Measurements from ENCODE around the gene GATAD2A. TPM values are rescaled to one million over a fixed set of nuclear protein-coding genes. Genes with fewer than 3 reads are reported as not detected.
A peak's percentile ranks its signal among the peaks of the same experiment; 100 is the strongest.
"Not testable (repeated sequence)": the region's sequence is repeated elsewhere in the genome, so short reads cannot be mapped to it uniquely, and the experiment has no call there.

GATAD2A gene
- total and polyA plus RNA-seq, 4 donors, result 14.2 to 44.1 (median 35.0) TPM

DNA sequence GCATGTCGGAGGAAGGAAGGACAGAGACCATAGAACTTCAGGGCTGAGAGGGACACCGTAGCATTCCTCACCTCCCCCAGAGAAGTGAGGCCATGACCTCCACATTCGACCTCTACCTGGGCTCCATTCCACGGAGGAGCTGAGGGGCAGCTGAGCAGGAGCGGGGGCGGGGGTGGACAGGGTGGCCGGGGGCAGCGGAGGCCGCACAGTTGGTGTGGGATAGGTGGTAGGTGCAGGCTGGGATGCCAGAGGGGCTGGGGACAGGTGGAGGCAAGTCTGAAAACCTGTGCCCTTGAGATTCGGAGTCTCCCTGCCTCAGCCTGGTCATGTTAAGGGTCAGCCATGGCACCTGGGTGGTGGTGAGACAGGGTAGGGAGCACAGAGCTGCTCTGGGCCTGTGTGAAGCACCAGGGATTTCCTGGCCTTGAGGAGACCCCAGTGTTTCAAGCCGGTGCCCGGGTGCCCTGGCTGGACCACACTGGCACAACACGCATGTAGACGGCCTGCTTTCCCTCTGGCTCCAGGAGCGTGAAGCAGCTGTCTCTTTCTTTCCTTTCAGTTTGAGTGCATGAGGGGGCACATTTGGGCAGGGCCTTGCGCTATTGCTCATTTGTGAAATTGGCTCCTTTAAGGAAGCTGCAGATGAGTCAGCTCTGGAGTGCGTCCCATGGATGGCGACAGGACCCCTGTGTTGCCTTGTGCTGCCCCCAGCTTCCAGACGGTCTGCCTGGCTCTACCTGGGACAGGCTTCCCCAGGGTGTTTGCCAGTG is 58.1 kb downstream of the GATAD2A start:
- Histone ChIP-seq H3K36me3 (ENCODE audit: control insufficient read depth, insufficient read depth, low read length) (peaks cover 16% of the 10 kb centered on the region), H3K27me3 (ENCODE audit: control insufficient read depth, insufficient read depth, low read length) (no peaks in the 10 kb centered on the region), H3K27ac (ENCODE audit: low read depth, low read length) (peak overlapping the region; percentile 49), H3K4me3 (ENCODE audit: low read depth, low read length) (no peak overlapping the region), H3K4me1 (ENCODE audit: control insufficient read depth, insufficient read depth, low read length) (peaks cover 60% of the 10 kb centered on the region), H3K9me3 (ENCODE audit: control insufficient read depth, insufficient read depth, low read length) (peaks cover 11% of the 10 kb centered on the region)
- 53% methylated on average over 14 of the region's 19 CpGs for WGBS (ENCODE audit: insufficient coverage)
- peak in 2 of 6 donors; percentile 52 to 55 for DNase-seq (ENCODE audit: low read depth in 4 of 6, low spot score in 6 of 6)

GRCh38 chr19:19464339-19465098 is 59.0 kb downstream of the GATAD2A start:
- H3K27ac ChIP-seq (ENCODE audit: low read depth, low read length), result peak overlapping the region; percentile 49
- no peak overlapping the region for H3K4me3 ChIP-seq (ENCODE audit: low read depth, low read length)
- peak in 5 of 6 donors; percentile 48 to 95 (median 69) for DNase-seq (ENCODE audit: low read depth in 4 of 6, low spot score in 6 of 6)
- peaks cover 55% of the 10 kb centered on the region for H3K4me1 ChIP-seq (ENCODE audit: control insufficient read depth, insufficient read depth, low read length)
- 23% methylated on average over 11 of the region's 13 CpGs for WGBS (ENCODE audit: insufficient coverage)
- no peaks in the 10 kb centered on the region for H3K27me3 ChIP-seq (ENCODE audit: control insufficient read depth, insufficient read depth, low read length)
- peaks cover 16% of the 10 kb centered on the region for H3K36me3 ChIP-seq (ENCODE audit: control insufficient read depth, insufficient read depth, low read length)
- peaks cover 11% of the 10 kb centered on the region for H3K9me3 ChIP-seq (ENCODE audit: control insufficient read depth, insufficient read depth, low read length)

DNA sequence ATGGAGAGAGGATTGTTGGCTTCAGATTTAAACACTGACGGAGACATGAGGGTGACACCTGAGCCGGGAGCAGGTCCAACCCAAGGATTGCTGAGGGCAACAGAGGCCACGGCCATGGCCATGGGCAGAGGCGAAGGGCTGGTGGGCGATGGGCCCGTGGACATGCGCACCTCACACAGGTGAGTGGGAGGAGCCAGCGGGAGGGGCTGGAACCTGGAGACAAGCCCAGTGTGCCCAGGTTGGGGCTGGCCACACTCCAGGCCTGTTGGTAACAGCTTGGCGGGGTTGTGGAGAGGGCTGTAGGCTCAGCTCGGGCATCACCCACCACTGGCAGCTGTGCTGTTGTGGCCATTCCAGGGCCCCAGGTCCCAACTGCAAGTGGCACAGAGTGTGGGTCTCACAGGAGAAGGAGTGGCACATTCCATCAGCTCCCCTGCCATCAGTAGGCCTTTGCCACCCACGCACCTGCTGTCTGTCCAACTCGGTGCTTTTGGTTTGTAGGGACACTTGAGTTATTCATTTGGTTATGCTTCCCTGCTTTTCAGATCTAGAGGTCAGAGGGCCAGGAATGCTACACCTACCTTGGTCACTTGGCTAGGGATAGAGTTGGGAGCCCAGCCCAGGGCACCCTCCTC is 60.1 kb downstream of the GATAD2A start:
- WGBS (ENCODE audit: insufficient coverage), result 98% methylated on average over 12 of the region's 12 CpGs
- DNase-seq (ENCODE audit: low read depth in 4 of 6, low spot score in 6 of 6), result no peak
- H3K27ac ChIP-seq (ENCODE audit: low read depth, low read length), result no peak overlapping the region
- H3K27me3 ChIP-seq (ENCODE audit: control insufficient read depth, insufficient read depth, low read length), result no peaks in the 10 kb centered on the region
- peaks cover 11% of the 10 kb centered on the region for H3K9me3 ChIP-seq (ENCODE audit: control insufficient read depth, insufficient read depth, low read length)
- peaks cover 16% of the 10 kb centered on the region for H3K36me3 ChIP-seq (ENCODE audit: control insufficient read depth, insufficient read depth, low read length)
- H3K4me1 ChIP-seq (ENCODE audit: control insufficient read depth, insufficient read depth, low read length), result peaks cover 45% of the 10 kb centered on the region
- H3K4me3 ChIP-seq (ENCODE audit: low read depth, low read length), result no peak overlapping the region

GRCh38 chr19:19466201-19466600 is 60.7 kb downstream of the GATAD2A start:
- Histone ChIP-seq H3K36me3 (ENCODE audit: control insufficient read depth, insufficient read depth, low read length) (peaks cover 16% of the 10 kb centered on the region), H3K27ac (ENCODE audit: low read depth, low read length) (no peak overlapping the region), H3K27me3 (ENCODE audit: control insufficient read depth, insufficient read depth, low read length) (no peaks in the 10 kb centered on the region), H3K4me3 (ENCODE audit: low read depth, low read length) (no peak overlapping the region), H3K4me1 (ENCODE audit: control insufficient read depth, insufficient read depth, low read length) (peaks cover 38% of the 10 kb centered on the region), H3K9me3 (ENCODE audit: control insufficient read depth, insufficient read depth, low read length) (peaks cover 11% of the 10 kb centered on the region)
- DNase-seq (ENCODE audit: low read depth in 4 of 6, low spot score in 6 of 6), result no peak
- 96% methylated on average over 6 of the region's 6 CpGs for WGBS (ENCODE audit: insufficient coverage)

- 100% methylated on average over 1 of the region's 2 CpGs for WGBS (ENCODE audit: insufficient coverage)
- H3K9me3 ChIP-seq (ENCODE audit: control insufficient read depth, insufficient read depth, low read length), result peaks cover 11% of the 10 kb centered on the region
- no peak for DNase-seq (ENCODE audit: low read depth in 4 of 6, low spot score in 6 of 6)
- H3K27me3 ChIP-seq (ENCODE audit: control insufficient read depth, insufficient read depth, low read length), result no peaks in the 10 kb centered on the region
- peaks cover 15% of the 10 kb centered on the region for H3K4me1 ChIP-seq (ENCODE audit: control insufficient read depth, insufficient read depth, low read length)
- H3K36me3 ChIP-seq (ENCODE audit: control insufficient read depth, insufficient read depth, low read length), result peaks cover 16% of the 10 kb centered on the region
- H3K27ac ChIP-seq (ENCODE audit: low read depth, low read length), result no peak overlapping the region
- H3K4me3 ChIP-seq (ENCODE audit: low read depth, low read length), result no peak overlapping the region
These were observed 63.1 kb downstream of the GATAD2A start for GRCh38 chr19:19468424-19469050.

GRCh38 chr19:19470579-19470978 is 65.1 kb downstream of the GATAD2A start:
- no peak overlapping the region for H3K4me3 ChIP-seq (ENCODE audit: low read depth, low read length)
- WGBS (ENCODE audit: insufficient coverage), result 100% methylated on average over 1 of the region's 3 CpGs
- H3K27me3 ChIP-seq (ENCODE audit: control insufficient read depth, insufficient read depth, low read length), result no peaks in the 10 kb centered on the region
- H3K36me3 ChIP-seq (ENCODE audit: control insufficient read depth, insufficient read depth, low read length), result peaks cover 14% of the 10 kb centered on the region
- no peak for DNase-seq (ENCODE audit: low read depth in 4 of 6, low spot score in 6 of 6)
- H3K4me1 ChIP-seq (ENCODE audit: control insufficient read depth, insufficient read depth, low read length), result peaks cover 12% of the 10 kb centered on the region
- H3K9me3 ChIP-seq (ENCODE audit: control insufficient read depth, insufficient read depth, low read length), result peaks cover 11% of the 10 kb centered on the region
- H3K27ac ChIP-seq (ENCODE audit: low read depth, low read length), result no peak overlapping the region

DNA sequence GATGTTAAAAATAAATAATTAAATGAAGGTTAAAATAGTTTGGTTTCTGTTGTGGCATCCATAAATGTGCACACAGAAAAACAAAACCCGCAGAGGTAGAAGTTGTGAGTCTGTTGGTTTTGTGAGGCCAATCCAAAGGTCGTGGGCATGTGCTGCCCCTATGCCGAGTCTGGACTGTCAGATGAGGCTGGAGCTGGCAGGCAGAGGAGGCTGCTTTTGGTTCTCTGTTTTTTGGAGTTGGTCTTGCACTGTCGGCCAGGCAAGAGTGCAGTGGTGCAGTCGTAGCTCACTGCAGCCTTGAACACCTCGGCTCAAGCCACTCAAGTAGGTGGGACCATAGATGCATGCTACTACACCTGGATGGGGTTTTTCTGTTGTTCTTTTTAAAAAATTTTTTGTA is 66.2 kb downstream of the GATAD2A start:
- Histone ChIP-seq H3K4me1 (ENCODE audit: control insufficient read depth, insufficient read depth, low read length) (peaks cover 12% of the 10 kb centered on the region), H3K27ac (ENCODE audit: low read depth, low read length) (no peak overlapping the region), H3K27me3 (ENCODE audit: control insufficient read depth, insufficient read depth, low read length) (no peaks in the 10 kb centered on the region), H3K36me3 (ENCODE audit: control insufficient read depth, insufficient read depth, low read length) (peaks cover 6% of the 10 kb centered on the region), H3K9me3 (ENCODE audit: control insufficient read depth, insufficient read depth, low read length) (peaks cover 11% of the 10 kb centered on the region), H3K4me3 (ENCODE audit: low read depth, low read length) (no peak overlapping the region)
- 89% methylated on average over 6 of the region's 6 CpGs for WGBS (ENCODE audit: insufficient coverage)
- DNase-seq (ENCODE audit: low read depth in 4 of 6, low spot score in 6 of 6), result no peak

GRCh38 chr19:19472106-19472505 is 66.6 kb downstream of the GATAD2A start:
- Histone ChIP-seq H3K9me3 (ENCODE audit: control insufficient read depth, insufficient read depth, low read length) (peaks cover 11% of the 10 kb centered on the region), H3K4me1 (ENCODE audit: control insufficient read depth, insufficient read depth, low read length) (peaks cover 12% of the 10 kb centered on the region)
- H3K36me3 ChIP-seq (ENCODE audit: control insufficient read depth, insufficient read depth, low read length); H3K27me3 ChIP-seq (ENCODE audit: control insufficient read depth, insufficient read depth, low read length); H3K27ac ChIP-seq (ENCODE audit: low read depth, low read length); DNase-seq (ENCODE audit: low read depth in 4 of 6, low spot score in 6 of 6); H3K4me3 ChIP-seq (ENCODE audit: low read depth, low read length): not testable (repeated sequence)
- no CpG with 5 or more reads among the region's 5 CpGs for WGBS (ENCODE audit: insufficient coverage)

DNA sequence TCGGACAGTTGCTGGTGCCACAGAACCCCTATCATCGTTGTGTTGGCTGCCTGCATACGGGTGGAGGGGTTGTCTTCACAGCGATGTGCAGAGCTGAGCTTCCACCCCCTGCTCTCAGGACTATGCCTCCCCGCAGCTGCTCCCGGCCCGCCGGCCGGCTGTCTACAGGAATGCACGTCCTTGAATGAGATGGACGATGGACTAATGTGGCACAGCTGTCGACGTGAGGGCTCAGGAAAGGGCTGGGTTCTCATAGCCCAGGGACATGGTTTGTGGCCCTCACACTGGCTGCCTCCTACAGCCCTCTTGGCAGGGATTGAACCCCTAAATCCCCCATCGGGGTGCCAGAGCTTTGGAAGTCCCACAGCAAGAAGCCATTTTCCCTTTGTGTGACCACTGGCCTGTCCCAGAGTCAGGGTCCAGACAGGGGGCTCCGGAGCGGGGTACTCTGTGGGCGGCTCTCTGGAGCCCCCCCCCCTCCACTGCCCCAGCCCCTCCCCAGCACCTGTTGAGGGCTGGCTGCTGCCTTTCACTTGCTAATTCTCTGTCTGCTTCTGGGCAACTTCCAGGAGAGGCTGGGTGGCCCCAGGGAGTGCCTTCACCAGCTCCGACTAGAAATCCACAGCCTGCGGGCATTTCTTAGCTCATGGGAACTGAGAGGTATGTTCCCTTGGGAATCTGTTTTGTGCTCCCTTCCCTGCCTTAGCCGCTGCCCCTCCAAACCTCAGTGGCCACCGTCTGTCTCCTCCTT is 69.7 kb downstream of the GATAD2A start:
- no peaks in the 10 kb centered on the region for H3K9me3 ChIP-seq (ENCODE audit: control insufficient read depth, insufficient read depth, low read length)
- no peak overlapping the region for H3K4me3 ChIP-seq (ENCODE audit: low read depth, low read length)
- no peak for DNase-seq (ENCODE audit: low read depth in 4 of 6, low spot score in 6 of 6)
- no peaks in the 10 kb centered on the region for H3K27me3 ChIP-seq (ENCODE audit: control insufficient read depth, insufficient read depth, low read length)
- no peak overlapping the region for H3K27ac ChIP-seq (ENCODE audit: low read depth, low read length)
- WGBS (ENCODE audit: insufficient coverage), result 35% methylated on average over 21 of the region's 21 CpGs
- peaks cover 12% of the 10 kb centered on the region for H3K4me1 ChIP-seq (ENCODE audit: control insufficient read depth, insufficient read depth, low read length)
- H3K36me3 ChIP-seq (ENCODE audit: control insufficient read depth, insufficient read depth, low read length), result peaks cover 6% of the 10 kb centered on the region

Measured in spinal cord (tissue), 10 donors.